Measurements from ENCODE around the gene CDC25A.

CDC25A gene

GRCh38 chr3:48194446-48195071 is 6.3 kb upstream of the CDC25A start:
- DNase-seq, result peak; percentile 18 to 73

GRCh38 chr3:48190911-48191310 is 2.7 kb upstream of the CDC25A start:
- no peak for DNase-seq

GRCh38 chr3:48189321-48189720 is 1.1 kb upstream of the CDC25A start:
- no peak for DNase-seq

DNA sequence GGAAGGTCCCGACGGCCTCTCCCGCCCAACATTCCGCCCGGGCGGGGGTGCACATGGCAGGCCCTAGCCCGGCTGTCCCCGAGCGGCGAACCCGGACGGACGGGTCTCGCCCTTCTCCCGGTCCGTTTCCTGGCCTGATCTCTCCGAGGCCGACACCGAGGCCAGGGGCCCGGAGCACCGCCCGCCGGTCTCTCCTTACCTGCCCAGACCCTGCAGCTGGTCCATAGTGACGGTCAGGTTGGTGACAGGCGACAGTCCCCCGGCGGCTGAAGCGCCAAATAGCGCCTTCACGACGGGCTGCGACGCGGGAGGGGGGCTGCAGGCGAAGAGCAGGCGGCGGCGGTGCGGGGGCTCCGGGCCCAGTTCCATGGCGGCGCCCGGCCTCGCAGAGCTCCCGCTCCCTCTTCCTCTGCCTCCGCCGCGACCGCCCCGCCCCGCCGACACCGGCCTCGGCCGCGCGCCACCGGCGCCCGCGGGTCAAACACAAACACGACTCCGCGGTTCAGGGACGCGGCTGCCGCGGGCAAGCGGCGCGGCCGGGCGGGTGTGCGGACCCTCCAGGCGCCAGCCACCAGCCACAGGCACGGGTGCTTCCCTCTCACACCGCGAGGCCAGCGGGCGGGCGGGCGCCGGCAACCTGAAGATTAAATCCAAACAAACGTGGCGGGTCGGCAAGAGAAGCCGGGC is 495 bp downstream of the CDC25A start:
- no peak for DNase-seq

- DNase-seq, result no peak
Observed at GRCh38 chr3:48187301-48187578, 977 bp downstream of the CDC25A start.

DNA sequence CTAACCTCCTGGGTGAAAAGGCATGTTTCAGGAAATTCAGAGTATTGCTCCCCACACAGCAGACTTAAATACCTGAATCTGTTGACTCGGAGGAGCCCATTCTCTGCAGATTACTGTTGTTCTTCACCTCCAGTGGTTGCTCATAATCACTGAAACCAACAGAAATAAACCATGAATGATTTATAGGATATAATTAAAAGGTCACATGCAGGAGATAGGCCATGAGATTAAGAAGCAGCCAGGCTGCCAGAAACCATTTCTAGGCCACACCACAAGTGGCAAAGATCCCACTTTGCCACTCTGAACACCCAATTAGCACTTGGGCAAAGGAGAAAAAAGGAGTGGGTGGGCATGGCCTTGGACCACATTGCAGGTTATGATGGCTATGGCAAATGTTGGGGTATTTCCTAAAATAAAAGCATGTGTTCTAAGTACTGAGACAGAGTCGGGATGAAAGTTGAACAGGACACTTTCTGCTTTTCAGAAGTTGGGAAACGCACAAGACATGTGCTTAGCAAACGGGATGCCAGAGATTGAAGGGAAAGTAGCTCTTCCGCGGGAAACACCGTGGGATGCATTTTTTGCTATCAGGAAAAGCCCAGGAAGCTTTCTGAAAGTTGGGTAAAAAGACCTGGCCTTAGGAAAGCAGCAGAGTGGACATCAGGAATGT is 1.5 kb downstream of the CDC25A start:
- no peak for DNase-seq

DNA sequence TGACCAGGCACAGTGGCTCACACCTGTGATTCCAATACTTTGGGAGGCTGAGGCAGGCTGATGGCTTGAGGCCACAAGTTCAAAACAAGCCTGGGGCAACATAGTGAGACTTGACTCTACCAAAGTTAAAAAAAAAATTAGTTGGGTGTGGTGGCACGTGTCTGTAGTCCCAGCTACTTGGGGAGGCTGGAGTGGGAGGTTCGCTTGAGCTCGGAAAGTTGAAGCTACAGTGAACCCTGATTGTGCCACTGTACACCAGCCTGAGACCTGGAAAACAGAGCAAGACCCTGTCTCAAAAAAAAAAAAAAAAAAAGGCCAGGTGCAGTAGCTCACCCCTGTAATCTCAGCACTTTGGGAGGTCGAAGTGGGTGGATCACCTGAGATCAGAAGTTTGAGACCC is 3.1 kb downstream of the CDC25A start:
- DNase-seq, result no peak

GRCh38 chr3:48184299-48184698 is 3.9 kb downstream of the CDC25A start:
- DNase-seq, result no peak

GRCh38 chr3:48180531-48181253 is 7.5 kb downstream of the CDC25A start:
- no peak for DNase-seq

DNA sequence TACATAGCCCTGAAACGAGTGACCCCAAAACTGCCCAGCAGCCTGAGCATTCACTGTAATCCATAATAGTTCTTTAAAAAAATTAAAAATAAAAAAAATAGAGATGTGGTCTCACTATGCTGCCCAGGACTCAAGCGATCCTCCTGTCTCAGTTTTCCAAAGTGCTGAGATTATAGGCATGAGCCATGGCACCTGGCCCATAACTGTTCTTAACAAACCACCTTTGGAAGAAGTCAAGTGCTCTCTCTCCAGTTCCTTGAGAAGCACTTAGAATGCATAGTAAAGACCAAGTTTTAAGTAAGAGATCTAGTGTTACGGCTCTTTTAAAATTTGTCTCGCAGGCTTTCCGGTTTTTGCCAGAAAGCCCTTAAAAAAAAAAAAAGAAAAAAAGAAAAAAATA is 8.2 kb downstream of the CDC25A start:
- no peak for DNase-seq

- DNase-seq, result no peak
Observed at GRCh38 chr3:48178072-48178471, 10.1 kb downstream of the CDC25A start.

DNA sequence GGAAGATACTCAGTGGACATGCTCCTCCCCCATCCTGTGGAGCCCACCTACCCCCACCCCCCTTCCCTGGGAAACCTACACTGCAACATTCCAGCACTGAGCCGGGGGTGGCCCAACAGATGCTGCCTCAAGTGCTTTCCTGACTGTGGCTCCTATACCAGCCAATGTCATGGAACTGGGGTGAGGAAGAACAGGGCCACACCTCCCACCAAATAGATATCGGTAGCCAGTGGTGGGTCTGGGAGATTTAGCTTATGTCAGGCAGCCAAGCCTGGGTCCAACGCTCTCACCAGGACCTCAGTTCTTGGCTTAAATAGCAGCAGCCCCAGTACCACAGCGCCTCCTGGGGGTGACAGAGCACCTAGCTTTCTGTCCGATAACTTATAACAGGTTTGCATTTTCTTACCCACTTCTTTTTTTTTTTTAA is 30.3 kb downstream of the CDC25A start:
- DNase-seq, result peak in 1 of 2 experiments; percentile 20

- DNase-seq, result no peak
Observed at GRCh38 chr3:48157202-48157840, 30.9 kb downstream of the CDC25A start.

- DNase-seq, result no peak
Observed at GRCh38 chr3:48156163-48156562, 32.1 kb downstream of the CDC25A start.

DNA sequence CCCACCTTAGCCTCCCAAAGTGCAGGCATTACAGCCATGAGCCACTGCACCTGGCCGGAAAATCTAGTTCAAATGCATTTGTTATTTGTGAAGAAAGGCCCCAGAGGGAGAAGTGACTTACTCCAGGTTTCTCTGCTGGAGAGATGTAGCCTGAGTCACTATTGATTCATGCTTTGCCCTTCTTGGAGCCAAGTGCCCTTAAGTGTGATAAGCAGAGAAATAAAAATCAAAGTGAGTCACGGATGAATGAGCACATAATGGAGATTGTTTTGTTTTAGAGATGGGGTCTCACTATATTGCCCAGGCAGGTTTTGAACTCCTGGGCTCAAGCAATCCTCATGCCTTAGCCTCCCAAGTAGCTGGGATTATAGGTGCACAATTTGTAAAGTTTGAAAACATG is 33.1 kb downstream of the CDC25A start:
- DNase-seq, result no peak

GRCh38 chr3:48151807-48152427 is 36.3 kb downstream of the CDC25A start:
- DNase-seq, result no peak

DNA sequence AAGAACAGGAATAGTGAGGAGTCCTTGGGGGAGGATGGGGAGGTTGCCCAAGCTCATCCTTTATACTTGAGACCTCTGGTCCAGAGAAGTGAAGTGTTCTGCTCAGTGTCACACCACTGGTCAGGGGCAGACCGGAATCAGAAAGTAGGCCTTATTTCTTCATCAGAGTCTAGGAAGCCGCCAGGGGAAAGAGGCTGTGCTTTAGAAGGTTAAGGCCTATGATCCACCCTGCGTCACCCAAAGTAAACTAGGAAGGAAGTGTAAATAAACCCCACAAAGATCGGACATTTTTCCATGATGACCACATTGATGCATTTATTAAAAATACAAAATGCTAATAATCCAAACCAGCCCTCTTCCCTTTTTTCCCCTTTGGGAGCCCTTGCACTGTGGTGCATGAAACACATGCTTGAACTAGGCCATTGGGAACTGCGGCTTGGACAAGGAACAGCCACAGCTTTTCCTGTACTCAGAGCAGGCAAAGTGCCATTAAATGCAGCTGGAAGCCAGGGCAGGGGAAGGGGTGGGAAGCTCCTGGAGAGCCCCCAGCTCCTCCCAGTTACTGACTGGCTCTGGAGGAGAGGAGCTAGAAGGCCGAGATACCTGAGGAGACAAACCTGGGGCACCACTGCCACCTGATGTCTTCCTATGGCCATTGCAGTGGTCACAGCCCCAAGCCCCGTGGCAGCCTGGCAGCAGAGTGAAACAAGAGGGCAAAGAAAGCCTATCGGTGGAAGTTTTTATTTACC is 37.0 kb downstream of the CDC25A start:
- DNase-seq, result peak; percentile 28 to 68

DNA sequence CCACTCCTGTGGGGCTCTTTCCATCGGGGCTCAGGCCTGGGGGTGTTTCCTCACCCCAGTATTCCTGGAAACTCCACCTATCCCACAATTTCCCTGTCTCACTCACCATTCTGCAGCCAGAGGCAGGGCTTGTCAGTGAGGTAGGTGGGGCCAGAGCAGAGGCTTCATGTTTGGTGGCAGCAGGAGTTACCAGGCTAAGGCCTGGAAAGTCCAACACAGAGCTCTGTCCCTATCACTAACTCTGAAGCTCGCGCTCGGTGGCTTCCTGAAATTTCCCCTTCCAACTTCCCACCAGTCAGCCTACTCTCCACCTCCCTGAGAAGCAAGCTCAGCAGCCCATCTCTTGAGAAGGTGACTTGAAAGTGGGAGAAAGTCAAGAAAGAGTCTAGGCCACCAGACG is 44.2 kb downstream of the CDC25A start:
- no peak for DNase-seq

DNA sequence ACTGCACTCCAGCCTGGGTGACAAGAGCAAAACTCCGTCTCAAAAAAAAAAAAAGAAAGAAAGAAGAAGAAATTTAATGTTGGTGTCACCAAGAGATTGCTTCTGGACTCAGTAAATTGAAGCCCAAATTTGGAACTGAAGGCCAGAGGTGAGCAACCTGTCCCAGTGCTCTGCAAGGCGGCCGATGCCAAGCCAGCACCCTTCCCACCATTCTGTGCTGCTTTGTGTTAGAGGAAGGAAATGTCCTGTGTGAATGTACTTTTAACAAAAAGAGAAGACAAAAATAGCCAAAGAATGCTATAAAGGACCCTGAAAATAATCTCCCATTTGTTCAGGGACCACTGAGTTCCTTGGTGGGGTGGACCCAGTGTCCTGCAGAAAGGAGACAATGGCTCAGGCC is 44.6 kb downstream of the CDC25A start:
- DNase-seq, result no peak

DNA sequence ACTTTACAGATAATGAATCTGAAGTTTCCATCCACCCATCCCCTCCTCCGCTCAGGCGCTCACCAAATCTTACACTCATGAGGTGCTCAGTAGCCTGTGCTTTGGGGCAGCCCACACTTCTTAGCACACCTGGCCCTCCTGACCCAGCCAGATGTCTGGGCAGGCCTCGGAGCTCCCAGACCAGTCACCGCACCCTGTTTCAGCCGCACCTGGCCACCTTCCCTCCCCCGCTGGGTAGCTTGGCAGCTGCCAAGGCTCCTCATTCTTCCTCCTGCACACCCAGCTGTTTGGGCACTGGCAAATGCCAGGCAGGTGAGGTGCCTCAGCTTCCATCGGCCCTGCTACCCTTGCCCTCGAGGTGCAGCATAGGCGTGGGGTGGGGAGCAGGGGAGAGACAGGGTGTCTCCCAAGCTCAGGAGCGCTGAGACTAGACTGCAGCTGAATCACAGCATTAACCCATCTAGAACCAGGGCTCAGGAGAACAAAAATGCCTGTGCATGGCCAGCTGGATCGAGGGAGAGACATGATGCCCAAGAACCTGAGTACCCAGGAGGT is 45.8 kb downstream of the CDC25A start:
- DNase-seq, result no peak

DNA sequence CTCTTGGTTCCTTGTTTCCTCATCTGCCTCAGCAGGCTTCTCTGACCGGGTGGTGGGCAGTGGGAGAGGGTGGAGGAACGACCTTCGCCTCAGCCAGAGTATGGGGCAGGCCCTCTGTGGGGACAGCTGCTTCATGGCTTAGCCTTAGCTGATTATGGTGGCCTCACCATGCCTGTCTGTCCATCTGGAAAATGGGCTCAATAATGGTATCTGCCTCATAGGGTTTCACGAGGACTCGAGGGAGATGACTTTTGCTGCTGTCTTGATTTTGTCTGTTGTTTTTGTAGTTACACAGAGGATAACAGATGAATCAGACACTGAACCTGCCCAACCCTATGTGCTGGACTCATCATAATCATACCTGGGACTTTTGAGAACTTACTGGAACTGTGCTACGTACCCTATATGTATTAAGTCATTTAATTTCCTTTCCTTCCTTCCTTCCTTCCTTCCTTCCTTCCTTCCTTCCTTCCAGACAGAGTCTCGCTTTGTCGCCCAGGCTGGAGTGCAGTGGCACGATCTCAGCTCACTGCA is 46.5 kb downstream of the CDC25A start:
- DNase-seq, result no peak
